Inflammatory macrophage (primary cell): ENCODE results near the gene TSPAN12.
"Not testable (repeated sequence)": the region's sequence is repeated elsewhere in the genome, so short reads cannot be mapped to it uniquely, and the experiment has no call there.

Source experiments
- DNase-seq, 2 donors: peaks; one replicate each; pipeline ENCODE4 v3.0.0-alpha.2; 2020 to 2022
- total RNA-seq, 18 experiments: gene quantifications; one replicate each; lab custom pipeline; 2026; ENCODE audit warnings: mixed read lengths in 6 of 18, inconsistent platforms in 2 of 18; lab: John Stamatoyannopoulos, UW

TSPAN12 gene
- total RNA-seq, result 0.09 to 1.5 (median 0.31) reads per million in 18 experiments

- peak; percentile 11 to 48 for DNase-seq
Observed at GRCh38 chr7:120857588-120858573, at the start of gene TSPAN12. Gene TSPAN12, minus strand, starts transcription at chr7:120858144. Its CDS starts 1,381 bp downstream, at chr7:120856763.

- no peak for DNase-seq
Observed at GRCh38 chr7:120898715-120899499, 41.0 kb upstream of the TSPAN12 start.

- not testable (repeated sequence) for DNase-seq
Observed at GRCh38 chr7:120895253-120895652, 37.3 kb upstream of the TSPAN12 start.

GRCh38 chr7:120885602-120886001 is 27.7 kb upstream of the TSPAN12 start:
- DNase-seq, result not testable (repeated sequence)

- DNase-seq, result no peak
Observed at GRCh38 chr7:120877701-120878100, 19.8 kb upstream of the TSPAN12 start.

GRCh38 chr7:120876922-120877321 is 19.0 kb upstream of the TSPAN12 start:
- DNase-seq, result no peak

- DNase-seq, result no peak
Observed at GRCh38 chr7:120874722-120875121, 16.8 kb upstream of the TSPAN12 start.

GRCh38 chr7:120874016-120874415 is 16.1 kb upstream of the TSPAN12 start:
- no peak for DNase-seq

- no peak for DNase-seq
Observed at GRCh38 chr7:120873401-120873800, 15.5 kb upstream of the TSPAN12 start.

GRCh38 chr7:120869700-120870099 is 11.8 kb upstream of the TSPAN12 start:
- no peak for DNase-seq

GRCh38 chr7:120867932-120868331 is 10.0 kb upstream of the TSPAN12 start:
- no peak for DNase-seq

GRCh38 chr7:120865191-120865981 is 7.4 kb upstream of the TSPAN12 start:
- DNase-seq, result no peak

GRCh38 chr7:120864141-120864900 is 6.4 kb upstream of the TSPAN12 start:
- DNase-seq, result no peak

GRCh38 chr7:120862987-120863590 is 5.1 kb upstream of the TSPAN12 start:
- no peak for DNase-seq

- DNase-seq, result no peak
Observed at GRCh38 chr7:120860156-120860555, 2.2 kb upstream of the TSPAN12 start.

GRCh38 chr7:120859459-120859858 is 1.5 kb upstream of the TSPAN12 start:
- DNase-seq, result no peak

- no peak for DNase-seq
Observed at GRCh38 chr7:120856621-120857352, 1.2 kb downstream of the TSPAN12 start.

GRCh38 chr7:120856198-120856597 is 1.7 kb downstream of the TSPAN12 start:
- no peak for DNase-seq

- no peak for DNase-seq
Observed at GRCh38 chr7:120852700-120853099, 5.2 kb downstream of the TSPAN12 start.

GRCh38 chr7:120843109-120843508 is 14.8 kb downstream of the TSPAN12 start:
- DNase-seq, result no peak
